Measurements from ENCODE around the gene STARD8. TPM values are rescaled to one million over a fixed set of nuclear protein-coding genes. Genes with fewer than 3 reads are reported as not detected.
"Not testable (repeated sequence)": the region's sequence is repeated elsewhere in the genome, so short reads cannot be mapped to it uniquely, and the experiment has no call there.

Gene STARD8
- total and polyA plus RNA-seq, 2 donors from 2014 or later, result 12.7 to 23.4 TPM

DNA sequence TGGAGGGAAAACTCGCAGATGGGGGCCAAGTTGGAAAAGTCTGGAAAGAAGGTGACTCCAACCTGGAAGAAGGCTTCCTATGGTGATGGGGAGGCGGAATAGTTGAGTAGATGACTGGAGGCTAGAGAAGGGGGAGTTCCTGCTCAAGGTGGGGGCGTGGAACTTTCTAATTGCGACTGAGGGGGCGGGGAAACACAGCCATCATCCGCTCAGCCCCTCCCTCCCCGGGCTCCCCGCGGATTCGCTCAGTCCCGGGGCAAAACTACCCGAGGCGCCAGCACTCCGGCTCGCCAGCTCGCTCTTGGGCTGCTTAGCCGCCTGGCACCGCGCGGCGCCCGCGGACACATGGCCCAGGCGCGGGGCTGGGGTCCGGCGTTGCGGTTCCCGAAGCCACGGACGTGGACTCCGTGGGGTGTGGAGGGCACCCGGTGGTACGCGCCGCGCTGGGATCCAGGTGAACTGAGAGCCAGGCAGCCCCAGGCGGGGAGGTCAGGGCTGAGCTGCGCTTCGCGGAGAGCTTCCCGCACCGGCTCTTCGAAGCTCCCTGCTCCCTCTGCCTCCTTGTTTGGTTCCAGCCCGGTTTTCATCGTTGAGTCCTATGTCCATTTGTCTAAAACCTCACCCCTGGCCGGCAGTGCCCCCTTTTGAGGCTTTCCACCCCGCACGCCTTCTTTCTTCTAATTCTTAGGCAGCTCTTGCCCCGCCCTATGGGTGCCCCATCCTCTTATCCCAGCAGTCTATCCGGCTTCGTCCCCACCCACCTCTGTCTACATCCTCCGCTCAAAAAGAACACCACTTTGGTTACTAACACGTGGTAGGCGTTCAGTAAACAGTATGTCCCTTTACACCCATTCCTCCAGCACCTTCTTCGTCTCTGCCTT lies 38.9 kb downstream of the STARD8 start:
- FAIRE-seq (no peak), DNase-seq (peak; percentile 37 to 80 (median 52))
- Histone ChIP-seq H3K9me3 (ENCODE audit: control insufficient read depth in 2 of 3, insufficient read depth in 1 of 3, low read length in 3 of 3) (no peaks in the 10 kb centered on the region), H3K9ac (ENCODE audit: low read length in 3 of 3) (no peak overlapping the region), H3K4me1 (ENCODE audit: control insufficient read depth in 2 of 3, insufficient read depth in 2 of 3, low read depth in 1 of 3, low read length in 3 of 3) (peaks cover 0 to 10% (median 2%) of the 10 kb centered on the region in 3 donors), H3K4me3 (ENCODE audit: low read length in 3 of 3) (peak overlapping the region; percentile 29 to 49 (median 30)), H3K27me3 (ENCODE audit: control insufficient read depth, insufficient read depth, low read length) (no peaks in the 10 kb centered on the region), H3K27ac (ENCODE audit: low read depth in 2 of 2, low read length in 2 of 2) (peak overlapping the region; percentile 53 to 57), H3K36me3 (ENCODE audit: control insufficient read depth in 2 of 3, insufficient read depth in 3 of 3, low read length in 3 of 3) (no peaks in the 10 kb centered on the region)
- TF ChIP-seq, protein P1, sequence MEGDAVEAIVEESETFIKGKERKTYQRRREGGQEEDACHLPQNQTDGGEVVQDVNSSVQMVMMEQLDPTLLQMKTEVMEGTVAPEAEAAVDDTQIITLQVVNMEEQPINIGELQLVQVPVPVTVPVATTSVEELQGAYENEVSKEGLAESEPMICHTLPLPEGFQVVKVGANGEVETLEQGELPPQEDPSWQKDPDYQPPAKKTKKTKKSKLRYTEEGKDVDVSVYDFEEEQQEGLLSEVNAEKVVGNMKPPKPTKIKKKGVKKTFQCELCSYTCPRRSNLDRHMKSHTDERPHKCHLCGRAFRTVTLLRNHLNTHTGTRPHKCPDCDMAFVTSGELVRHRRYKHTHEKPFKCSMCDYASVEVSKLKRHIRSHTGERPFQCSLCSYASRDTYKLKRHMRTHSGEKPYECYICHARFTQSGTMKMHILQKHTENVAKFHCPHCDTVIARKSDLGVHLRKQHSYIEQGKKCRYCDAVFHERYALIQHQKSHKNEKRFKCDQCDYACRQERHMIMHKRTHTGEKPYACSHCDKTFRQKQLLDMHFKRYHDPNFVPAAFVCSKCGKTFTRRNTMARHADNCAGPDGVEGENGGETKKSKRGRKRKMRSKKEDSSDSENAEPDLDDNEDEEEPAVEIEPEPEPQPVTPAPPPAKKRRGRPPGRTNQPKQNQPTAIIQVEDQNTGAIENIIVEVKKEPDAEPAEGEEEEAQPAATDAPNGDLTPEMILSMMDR (IDR thresholded peaks at IDR 0.05; ENCODE audit: borderline replicate concordance, extremely low read depth, insufficient read depth), result no peak
- intact Hi-C loops (cut with DNase I), result no loop called here

DNA sequence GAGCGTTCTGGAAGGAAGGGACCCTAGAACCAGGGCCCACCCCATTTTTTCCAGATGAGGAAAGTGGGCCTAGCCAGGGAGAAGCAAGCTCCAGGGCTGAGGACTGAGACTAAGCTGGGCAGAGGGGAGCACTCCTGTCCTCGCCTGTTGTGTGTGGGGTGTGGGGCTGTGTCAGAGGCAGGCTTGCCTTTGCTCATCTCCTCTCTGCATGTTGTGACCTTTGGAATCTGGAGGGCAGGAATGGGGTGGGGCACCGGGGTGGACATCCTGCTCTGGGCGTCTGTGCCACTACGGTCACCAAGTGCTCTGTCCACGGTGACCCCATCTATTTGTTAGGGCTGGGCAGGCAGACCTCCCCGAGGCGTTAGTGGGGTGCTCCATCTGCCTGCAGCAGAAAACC lies 41.5 kb downstream of the STARD8 start:
- H3K27me3 ChIP-seq (ENCODE audit: control insufficient read depth, insufficient read depth, low read length); intact Hi-C loops (cut with DNase I); FAIRE-seq; DNase-seq; H3K27ac ChIP-seq (ENCODE audit: low read depth in 2 of 2, low read length in 2 of 2); H3K4me1 ChIP-seq (ENCODE audit: control insufficient read depth in 2 of 3, insufficient read depth in 2 of 3, low read depth in 1 of 3, low read length in 3 of 3); H3K9ac ChIP-seq (ENCODE audit: low read length in 3 of 3); H3K4me3 ChIP-seq (ENCODE audit: low read length in 3 of 3); H3K36me3 ChIP-seq (ENCODE audit: control insufficient read depth in 2 of 3, insufficient read depth in 3 of 3, low read length in 3 of 3); H3K9me3 ChIP-seq (ENCODE audit: control insufficient read depth in 2 of 3, insufficient read depth in 1 of 3, low read length in 3 of 3): not testable (repeated sequence)

DNA sequence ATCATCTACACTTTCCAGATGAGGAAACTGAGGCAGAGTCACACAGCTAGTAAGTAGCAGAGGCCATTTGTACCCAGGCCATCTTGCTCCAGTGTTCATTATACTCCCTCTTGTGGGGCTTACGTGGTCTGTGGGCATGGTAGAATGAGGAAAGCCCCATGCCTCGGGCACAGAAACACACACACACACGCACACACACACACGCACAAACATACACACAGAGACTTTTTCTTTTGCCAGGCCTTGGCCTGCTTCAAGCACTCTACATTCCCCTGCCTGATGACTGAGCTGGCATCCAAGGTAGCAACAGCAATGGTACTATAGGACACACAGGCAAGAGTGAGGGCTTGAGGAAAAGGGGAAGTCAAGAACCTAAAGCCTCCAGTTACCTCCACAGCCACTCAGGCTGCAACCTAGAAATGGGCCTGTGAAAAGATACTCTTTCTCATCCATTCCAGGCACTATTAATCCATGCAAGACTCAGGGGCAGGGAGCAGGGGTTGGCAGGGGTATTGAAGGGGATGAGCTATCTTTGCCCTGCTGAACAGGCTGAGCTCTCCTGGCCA lies 43.6 kb downstream of the STARD8 start:
- Histone ChIP-seq H3K4me1 (ENCODE audit: control insufficient read depth in 2 of 3, insufficient read depth in 2 of 3, low read depth in 1 of 3, low read length in 3 of 3) (peaks cover 0 to 4% (median 0%) of the 10 kb centered on the region in 3 donors), H3K4me3 (ENCODE audit: low read length in 3 of 3) (no peak overlapping the region), H3K36me3 (ENCODE audit: control insufficient read depth in 2 of 3, insufficient read depth in 3 of 3, low read length in 3 of 3) (no peaks in the 10 kb centered on the region), H3K27ac (ENCODE audit: low read depth in 2 of 2, low read length in 2 of 2) (no peak overlapping the region), H3K27me3 (ENCODE audit: control insufficient read depth, insufficient read depth, low read length) (no peaks in the 10 kb centered on the region), H3K9ac (ENCODE audit: low read length in 3 of 3) (no peak overlapping the region), H3K9me3 (ENCODE audit: control insufficient read depth in 2 of 3, insufficient read depth in 1 of 3, low read length in 3 of 3) (no peaks in the 10 kb centered on the region)
- intact Hi-C loops (cut with DNase I), result no loop called here
- FAIRE-seq (no peak), DNase-seq (no peak)
- TF ChIP-seq, protein P1 (IDR thresholded peaks at IDR 0.05; ENCODE audit: borderline replicate concordance, extremely low read depth, insufficient read depth), result no peak

DNA sequence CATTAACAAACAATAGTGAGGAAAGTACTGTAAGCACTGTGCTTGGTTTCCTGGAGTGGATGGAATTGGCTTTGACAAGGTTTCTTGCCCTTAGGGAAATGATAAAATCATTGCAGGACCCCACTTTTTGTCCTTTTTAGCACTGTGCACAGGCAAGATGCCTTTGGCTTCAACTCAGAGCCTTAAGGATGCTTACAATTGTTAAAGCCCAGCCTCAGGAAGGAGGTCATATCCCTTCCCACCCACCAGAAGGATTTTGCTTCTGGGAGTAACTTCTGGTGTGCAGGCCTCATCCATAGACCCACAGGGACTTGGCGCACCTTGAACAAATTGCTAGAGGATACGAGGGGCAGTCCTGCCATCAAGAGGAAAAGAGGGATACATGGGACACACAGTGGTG lies 44.5 kb downstream of the STARD8 start:
- Histone ChIP-seq H3K4me1 (ENCODE audit: control insufficient read depth in 2 of 3, insufficient read depth in 2 of 3, low read depth in 1 of 3, low read length in 3 of 3) (peaks cover 0 to 5% (median 4%) of the 10 kb centered on the region in 3 donors), H3K27me3 (ENCODE audit: control insufficient read depth, insufficient read depth, low read length) (no peaks in the 10 kb centered on the region), H3K27ac (ENCODE audit: low read depth in 2 of 2, low read length in 2 of 2) (no peak overlapping the region), H3K36me3 (ENCODE audit: control insufficient read depth in 2 of 3, insufficient read depth in 3 of 3, low read length in 3 of 3) (no peaks in the 10 kb centered on the region), H3K9me3 (ENCODE audit: control insufficient read depth in 2 of 3, insufficient read depth in 1 of 3, low read length in 3 of 3) (no peaks in the 10 kb centered on the region), H3K9ac (ENCODE audit: low read length in 3 of 3) (no peak overlapping the region), H3K4me3 (ENCODE audit: low read length in 3 of 3) (no peak overlapping the region)
- TF ChIP-seq, protein P1 (IDR thresholded peaks at IDR 0.05; ENCODE audit: borderline replicate concordance, extremely low read depth, insufficient read depth), result no peak
- FAIRE-seq, result no peak
- intact Hi-C loops (cut with DNase I), result no loop called here
- no peak for DNase-seq

Data from kidney (tissue), 14 donors.